GM12878 (cell line): Measurements from ENCODE around the gene TMC8. TPM values are rescaled to one million over a fixed set of nuclear protein-coding genes. Genes with fewer than 3 reads are reported as not detected.

ENCODE experiments used
- ATAC-seq: fragments of 200-7000 bp; cut with Tn5 transposase; 3 replicates; pipeline ENCODE4 v1.9.1; 2020; ENCODE audit warnings: mild to moderate bottlenecking, moderate library complexity
- BruUV-seq: library from RNA; stranded (reverse); fragments of 400-500 nt; replicated peaks from 2 replicates; lab custom pipeline; 2021; lab: Mats Ljungman, UMichigan
- CTCF ChIA-PET: fragments of 300-600 bp; sonication (Branson Sonifier 250); formaldehyde crosslinking; extraction: SDS; loops from one replicate; lab custom pipeline; 2021; ENCODE audit warnings: inconsistent platforms; lab: Yijun Ruan, JAX
- POLR2A ChIA-PET: fragments of 350-600 bp; formaldehyde crosslinking; extraction: SDS; loops from one replicate; lab custom pipeline; 2021; ENCODE audit warnings: inconsistent platforms; lab: Charles Lee
- RAD21 ChIA-PET: fragments of 300-600 bp; sonication (Branson Sonifier 250); formaldehyde crosslinking; loops from one replicate; lab custom pipeline; 2023; ENCODE audit warnings: antibody characterized with exemption; ENCODE audit not compliant: unreplicated experiment; lab: Charles Lee
- SMC1A ChIA-PET: fragments of 300-600 bp; sonication (Branson Sonifier 250); formaldehyde crosslinking; loops from one replicate; lab custom pipeline; 2023; ENCODE audit not compliant: unreplicated experiment, uncharacterized antibody; lab: Charles Lee
- DNase-seq: peaks from one replicate; pipeline ENCODE4 v3.0.0-alpha.2; 2011; ENCODE audit warnings: low read depth, low spot score
- FAIRE-seq: peaks from 3 replicates; lab custom pipeline; 2011; peaks lifted over from hg19 to GRCh38; lab: Jason Lieb, UNC
- H2AFZ ChIP-seq: 2 replicates; pipeline ENCODE4 v1.6.0; 2011; ENCODE audit warnings: low read depth, low read length, control low read depth; ENCODE audit not compliant: control insufficient read depth
- H3K27ac ChIP-seq: 2 replicates; pipeline ENCODE4 v1.5.1; 2011; ENCODE audit warnings: control low read depth; ENCODE audit not compliant: control insufficient read depth, insufficient read depth
- H3K27me3 ChIP-seq, 2 experiments: replicated peaks in 1 of 2; 2 replicates each; pipeline versions ENCODE4 v1.6.0 to v1.6.1; 2011; ENCODE audit warnings: low read length in 1 of 2; ENCODE audit not compliant: control insufficient read depth in 2 of 2, insufficient read depth in 2 of 2
- H3K36me3 ChIP-seq, 2 experiments: 2 replicates each; pipeline ENCODE4 v1.5.1; 2011; ENCODE audit warnings: low read length in 1 of 2; ENCODE audit not compliant: control insufficient read depth in 2 of 2, insufficient read depth in 2 of 2
- H3K4me1 ChIP-seq: 2 replicates; pipeline ENCODE4 v1.6.1; 2011; ENCODE audit warnings: mild to moderate bottlenecking, low read length, moderate library complexity, mixed read lengths; ENCODE audit not compliant: control insufficient read depth, insufficient read depth
- H3K4me2 ChIP-seq: 2 replicates; pipeline ENCODE4 v1.6.0; 2011; ENCODE audit warnings: control low read depth; ENCODE audit not compliant: control insufficient read depth, insufficient read depth
- H3K4me3 ChIP-seq: fragments of 200-600 bp; sonication (generic); 2 replicates; pipeline ENCODE4 v1.5.1; 2016
- H3K79me2 ChIP-seq: 2 replicates; pipeline ENCODE4 v1.6.0; 2011; ENCODE audit warnings: low read length; ENCODE audit not compliant: control insufficient read depth, insufficient read depth
- H3K9ac ChIP-seq: 2 replicates; pipeline ENCODE4 v1.8.0; 2011; ENCODE audit warnings: low read length, control low read depth, mixed read lengths; ENCODE audit not compliant: control insufficient read depth, insufficient read depth
- H3K9me3 ChIP-seq: replicated peaks from 3 replicates; pipeline ENCODE4 v1.5.1; 2011; ENCODE audit warnings: mild to moderate bottlenecking, low read length; ENCODE audit not compliant: control insufficient read depth, insufficient read depth
- H4K20me1 ChIP-seq: 2 replicates; pipeline ENCODE4 v1.6.0; 2011; ENCODE audit not compliant: control insufficient read depth, insufficient read depth
- ATF2 ChIP-seq: IDR thresholded peaks from 2 replicates; pipeline ENCODE4 v1.6.1; 2012; ENCODE audit warnings: low read length, inconsistent platforms
- CREM ChIP-seq: IDR thresholded peaks from 2 replicates; pipeline ENCODE4 v1.6.1; 2014; ENCODE audit warnings: antibody characterized with exemption, low read depth
- FOS ChIP-seq: IDR thresholded peaks from 3 replicates; pipeline ENCODE4 v1.6.1; 2011; ENCODE audit warnings: borderline replicate concordance; ENCODE audit not compliant: insufficient read length; ENCODE audit errors: extremely low read depth
- JUNB ChIP-seq: IDR thresholded peaks from 2 replicates; pipeline ENCODE4 v1.6.1; 2016; ENCODE audit warnings: antibody characterized with exemption, mild to moderate bottlenecking
- KDM1A ChIP-seq: fragments of 200-600 bp; sonication (generic); IDR thresholded peaks from 2 replicates; pipeline ENCODE4 v1.6.1; 2016; ENCODE audit warnings: borderline replicate concordance
- NFYA ChIP-seq: IDR thresholded peaks from 2 replicates; pipeline ENCODE4 v1.6.1; 2011; ENCODE audit warnings: low read depth, mild to moderate bottlenecking, low read length, improper control_type of control experiment, borderline replicate concordance
- POU2F2 ChIP-seq: IDR thresholded peaks from 3 replicates; pipeline ENCODE4 v1.6.1; 2011; ENCODE audit warnings: low read depth, mild to moderate bottlenecking, low read length, borderline replicate concordance
- WGBS: methylation state at CpG from one replicate; pipeline ENCODE4 v1.1.6; 2016; ENCODE audit warnings: low lambda C conversion rate; ENCODE audit not compliant: insufficient replicate concordance, insufficient coverage; ENCODE audit errors: missing lambda C conversion rate; 5-methylcytosine and 5-hydroxymethylcytosine counted together
- in situ Hi-C: fragments of 300-500 bp; cut with MboI; formaldehyde crosslinking; loops from 9 replicates; pipeline ENCODE4 v1.14.3; 2018; ENCODE audit warnings: mixed read lengths
- intact Hi-C: fragments of 100-400 bp; cut with micrococcal nuclease; formaldehyde crosslinking; loops from one replicate; pipeline ENCODE4 v1.14.2; 2022; ENCODE audit not compliant: unreplicated experiment
- polyA plus RNA-seq, 11 experiments: library from polyadenylated mRNA; depleted of rRNA in 4 of 11; unstranded in 6 of 11; stranded (reverse) in 5 of 11; fragments of >200 nt; fragmentation: Nextera tagmentation in 4 of 11; fragmentation: Illumina TruSeq in 1 of 11; extraction: Ambion mirVana in 4 of 11; extraction: Trizol in 1 of 11; gene quantifications; 1 replicate in 1 of 11; 2 replicates in 10 of 11; pipeline versions ENCODE4 v1.2.1 to v1.2.3, GENCODE V29; 2011 to 2016; ENCODE audit warnings: inconsistent platforms in 2 of 11, missing spikeins in 2 of 11, low read depth in 1 of 11
- total RNA-seq, 4 experiments: library from RNA; depleted of rRNA in 3 of 4; stranded (reverse); fragments of >200 nt in 3 of 4; fragmentation: Illumina TruSeq in 1 of 4; extraction: Trizol in 1 of 4; gene quantifications; 2 replicates each; pipeline versions ENCODE4 v1.2.1 to v1.2.3, GENCODE V29; 2013 to 2021

The TMC8 gene
- total and polyA plus RNA-seq, 10 of the 15 experiments (the other 5 are each of a cell fraction or from before 2014, with no cell fraction given), result 2.7 to 128 (median 40.0) TPM

- H3K9me3 ChIP-seq, result no peaks in the 10 kb centered on the region
- no peak overlapping the region for H3K9ac ChIP-seq
- ChIA-PET SMC1A (interaction anchor here (0.5 to 1.2 kb wide), 3 partner anchors 37 to 99 kb away, joined by 3 to 4 read pairs (median 3); no protein-coding TSS in a partner anchor), POLR2A (interaction anchor here (0.6 to 0.8 kb wide), 2 partner anchors 98 to 164 kb away, joined by 3 read pairs; no protein-coding TSS in a partner anchor), RAD21 (interaction anchor here (0.7 kb wide), 1 partner anchor 59 kb away, joined by 3 read pairs; no protein-coding TSS in a partner anchor), CTCF (interaction anchor here (0.6 to 1.2 kb wide), 7 partner anchors 8 to 100 kb away, joined by 3 to 5 read pairs (median 3); no protein-coding TSS in a partner anchor)
- no peak overlapping the region for H3K4me2 ChIP-seq
- peaks cover 15% of the 10 kb centered on the region; the same call in 1 of the 2 replicates for H3K4me1 ChIP-seq
- 89% methylated on average over 12 of the region's 12 CpGs for WGBS
- H3K27ac ChIP-seq, result no peak overlapping the region
- peaks cover 33% of the 10 kb centered on the region for H3K79me2 ChIP-seq
- H4K20me1 ChIP-seq, result no peaks in the 10 kb centered on the region
- TSS peak; percentile 41 for BruUV-seq
- TF ChIP-seq NFYA (no peak), CREM (no peak), POU2F2 (no peak)
- in situ Hi-C loops, result no loop called here
- intact Hi-C loops, result no loop called here
- ATAC-seq, result no peak
- H2AFZ ChIP-seq, result no peak overlapping the region
- DNase-seq, result no peak
- no peak overlapping the region for H3K4me3 ChIP-seq
- FAIRE-seq, result no peak
- no peaks in the 10 kb centered on the region for H3K27me3 ChIP-seq
- peaks cover 7 to 8% of the 10 kb centered on the region in 2 experiments; a peak in 3 of 4 replicates for H3K36me3 ChIP-seq
Measured at GRCh38 chr17:78183916-78184315, 53.3 kb downstream of the TMC8 start.

GRCh38 chr17:78184351-78184750 lies 53.8 kb downstream of the TMC8 start:
- 91% methylated on average over 10 of the region's 10 CpGs for WGBS
- Histone ChIP-seq H3K36me3 (peaks cover 3 to 4% of the 10 kb centered on the region in 2 experiments; a peak in 3 of 4 replicates), H2AFZ (no peak overlapping the region), H3K9me3 (no peaks in the 10 kb centered on the region), H3K4me2 (no peak overlapping the region), H3K27ac (no peak overlapping the region), H3K27me3 (no peaks in the 10 kb centered on the region), H3K79me2 (peaks cover 35% of the 10 kb centered on the region), H3K4me1 (peaks cover 15% of the 10 kb centered on the region; the same call in 1 of the 2 replicates), H3K9ac (no peak overlapping the region), H4K20me1 (no peaks in the 10 kb centered on the region), H3K4me3 (no peak overlapping the region)
- POLR2A ChIA-PET, result interaction anchor here (0.8 to 1.1 kb wide), 2 partner anchors 25 to 164 kb away, joined by 3 read pairs; no protein-coding TSS in a partner anchor
- CTCF ChIA-PET, result interaction anchor here (0.6 to 1.2 kb wide), 5 partner anchors 9 to 101 kb away, joined by 3 to 5 read pairs (median 3); no protein-coding TSS in a partner anchor
- SMC1A ChIA-PET, result interaction anchor here (0.5 to 1.1 kb wide), 2 partner anchors 78 to 99 kb away, joined by 3 to 4 read pairs; no protein-coding TSS in a partner anchor
- BruUV-seq, result no TSS peak
- RAD21 ChIA-PET, result interaction anchor here (0.7 kb wide), 1 partner anchor 59 kb away, joined by 3 read pairs; no protein-coding TSS in a partner anchor
- intact Hi-C loops (no loop called here), in situ Hi-C loops (no loop called here)
- DNase-seq (no peak), FAIRE-seq (no peak), ATAC-seq (no peak)
- TF ChIP-seq KDM1A (no peak), JUNB (no peak), FOS (no peak), ATF2 (no peak)
